A549 treated with GW870086 at 1 μM for 4 hours (cell line): ENCODE measurements around the gene DROSHA. TPM values are rescaled to one million over a fixed set of nuclear protein-coding genes. Genes with fewer than 3 reads are reported as not detected.

Experiments
- total RNA-seq: library from RNA; stranded (reverse); fragments of 200-300 nt; extraction: Qiagen RNA extraction; gene quantifications from 5 replicates; pipeline ENCODE4 v1.2.3, GENCODE V29; 2022; ENCODE audit warnings: low read depth

Gene DROSHA
- 35.3 to 46.2 TPM (median 40.5 TPM) in 5 replicates for total RNA-seq

GRCh38 chr5:31531888-31532547 is at the start of gene DROSHA, which contains the start of gene C5orf22:
Gene DROSHA, minus strand, starts transcription at chr5:31532093. Its CDS starts 3,034 bp downstream, at chr5:31529059.
Gene C5orf22, plus strand, starts transcription at chr5:31532301. Its CDS starts 92 bp downstream, at chr5:31532393.

Other genes with a start within 250 kb of the DROSHA start
- gene C5orf22, start 208 bp upstream of the DROSHA start, total RNA-seq: 10.3 to 14.8 TPM (median 12.5 TPM) in 5 replicates
- 0.10 to 0.79 TPM (median 0.38 TPM) in 5 replicates for gene PDZD2, start 107.0 kb upstream of the DROSHA start, total RNA-seq